A673 (cell line): Measurements from ENCODE around the gene CLEC3B. TPM values are rescaled to one million over a fixed set of nuclear protein-coding genes. Genes with fewer than 3 reads are reported as not detected.

Source experiments
- BruUV-seq: library from RNA; stranded (reverse); fragments of 400-500 nt; replicated peaks from 2 replicates; lab custom pipeline; 2021; lab: Mats Ljungman, UMichigan
- CTCF ChIA-PET: fragments of 300-600 bp; sonication (Branson Sonifier 250); formaldehyde crosslinking; loops from one replicate; lab custom pipeline; 2022; ENCODE audit warnings: antibody characterized with exemption; lab: Charles Lee
- POLR2A ChIA-PET: fragments of 300-600 bp; sonication (Branson Sonifier 250); formaldehyde crosslinking; loops from one replicate; lab custom pipeline; 2022; ENCODE audit warnings: antibody characterized with exemption; ENCODE audit not compliant: low non-redundant PET; lab: Charles Lee
- DNase-seq: peaks from one replicate; pipeline ENCODE4 v3.0.0-alpha.2; 2015; ENCODE audit warnings: low spot score
- H3K27ac ChIP-seq: fragments of 200-600 bp; sonication (generic); 2 replicates; pipeline ENCODE4 v1.5.1; 2016; ENCODE audit warnings: mixed run types, low read depth, mild to moderate bottlenecking, mixed read lengths, antibody characterized with exemption, low read length; ENCODE audit not compliant: poor library complexity, severe bottlenecking
- H3K27me3 ChIP-seq: fragments of 200-600 bp; sonication (generic); replicated peaks from 2 replicates; pipeline ENCODE4 v1.6.1; 2017; ENCODE audit warnings: mixed run types, low read depth, mild to moderate bottlenecking, mixed read lengths, antibody characterized with exemption, low read length; ENCODE audit not compliant: insufficient read depth, poor library complexity
- H3K36me3 ChIP-seq: fragments of 200-600 bp; sonication (generic); 2 replicates; pipeline ENCODE4 v1.6.1; 2016; ENCODE audit warnings: mixed run types, mild to moderate bottlenecking, mixed read lengths, antibody characterized with exemption, low read length; ENCODE audit not compliant: insufficient read depth, poor library complexity, severe bottlenecking
- H3K4me1 ChIP-seq: fragments of 200-600 bp; sonication (generic); 2 replicates; pipeline ENCODE4 v1.6.1; 2017; ENCODE audit warnings: mixed run types, mild to moderate bottlenecking, mixed read lengths, antibody characterized with exemption, low read length; ENCODE audit not compliant: insufficient read depth, poor library complexity, severe bottlenecking
- H3K4me3 ChIP-seq: fragments of 200-600 bp; sonication (generic); 2 replicates; pipeline ENCODE4 v1.5.1; 2016; ENCODE audit warnings: low read depth, mixed run types, mild to moderate bottlenecking, mixed read lengths, low read length; ENCODE audit not compliant: poor library complexity, severe bottlenecking
- H3K9me3 ChIP-seq: fragments of 200-600 bp; sonication (generic); 2 replicates; pipeline ENCODE4 v1.6.1; 2016; ENCODE audit warnings: mixed run types, low read depth, mild to moderate bottlenecking, mixed read lengths, antibody characterized with exemption, low read length; ENCODE audit not compliant: poor library complexity, severe bottlenecking
- CTCF ChIP-seq: fragments of 300-800, 200-600 bp; sonication (generic); conservative IDR thresholded peaks from 2 replicates; pipeline ENCODE4 v1.5.1; 2017; ENCODE audit warnings: low read depth, mild to moderate bottlenecking, antibody characterized with exemption, low read length, moderate library complexity, mixed read lengths
- EZH2 ChIP-seq: fragments of 200-600 bp; sonication (generic); IDR thresholded peaks from 2 replicates; pipeline ENCODE4 v1.6.1; 2017; ENCODE audit warnings: borderline replicate concordance, low read depth, mild to moderate bottlenecking, mixed read lengths, antibody characterized with exemption, low read length; ENCODE audit not compliant: poor library complexity, severe bottlenecking
- intact Hi-C: fragments of 100-400 bp; cut with micrococcal nuclease; formaldehyde crosslinking; loops from one replicate; pipeline ENCODE4 v1.10.0; 2022; ENCODE audit not compliant: unreplicated experiment
- total RNA-seq: library from RNA; stranded (reverse); gene quantifications from 2 replicates; pipeline ENCODE4 v1.2.3, GENCODE V29; 2021

Gene CLEC3B
- total RNA-seq, 1 experiment from 2014 or later: 1.0 TPM

GRCh38 chr3:45007091-45007490, 19.0 kb upstream of the CLEC3B start:
- ChIA-PET CTCF (no interaction called here), POLR2A (no interaction called here)
- peaks cover 17% of the 10 kb centered on the region for H3K4me1 ChIP-seq
- DNase-seq: no peak
- H3K27ac ChIP-seq: no peak overlapping the region
- TF ChIP-seq CTCF (no peak), EZH2 (no peak)
- no peaks in the 10 kb centered on the region for H3K9me3 ChIP-seq
- BruUV-seq: no TSS peak
- no peaks in the 10 kb centered on the region for H3K27me3 ChIP-seq
- peaks cover 53% of the 10 kb centered on the region for H3K36me3 ChIP-seq
- no peak overlapping the region for H3K4me3 ChIP-seq
- intact Hi-C loops: no loop called here

GRCh38 chr3:45008117-45008516, 18.0 kb upstream of the CLEC3B start:
- BruUV-seq: no TSS peak
- Histone ChIP-seq H3K4me3 (no peak overlapping the region), H3K4me1 (peaks cover 22% of the 10 kb centered on the region), H3K27ac (no peak overlapping the region), H3K9me3 (no peaks in the 10 kb centered on the region), H3K36me3 (peaks cover 52% of the 10 kb centered on the region), H3K27me3 (no peaks in the 10 kb centered on the region)
- no peak for DNase-seq
- CTCF ChIA-PET: no interaction called here
- POLR2A ChIA-PET: no interaction called here
- TF ChIP-seq CTCF: no peak
- TF ChIP-seq EZH2: no peak
- intact Hi-C loops: no loop called here

- intact Hi-C loops: no loop called here
- Histone ChIP-seq H3K4me1 (peaks cover 22% of the 10 kb centered on the region), H3K4me3 (no peak overlapping the region), H3K36me3 (peaks cover 43% of the 10 kb centered on the region), H3K9me3 (no peaks in the 10 kb centered on the region), H3K27me3 (no peaks in the 10 kb centered on the region), H3K27ac (no peak overlapping the region)
- POLR2A ChIA-PET: no interaction called here
- TF ChIP-seq CTCF: no peak
- no peak for TF ChIP-seq EZH2
- DNase-seq: no peak
- CTCF ChIA-PET: no interaction called here
- BruUV-seq: no TSS peak
Measured at GRCh38 chr3:45009868-45010267, 16.2 kb upstream of the CLEC3B start.
